ENCODE results near the gene SORCS1.

The SORCS1 gene

DNA sequence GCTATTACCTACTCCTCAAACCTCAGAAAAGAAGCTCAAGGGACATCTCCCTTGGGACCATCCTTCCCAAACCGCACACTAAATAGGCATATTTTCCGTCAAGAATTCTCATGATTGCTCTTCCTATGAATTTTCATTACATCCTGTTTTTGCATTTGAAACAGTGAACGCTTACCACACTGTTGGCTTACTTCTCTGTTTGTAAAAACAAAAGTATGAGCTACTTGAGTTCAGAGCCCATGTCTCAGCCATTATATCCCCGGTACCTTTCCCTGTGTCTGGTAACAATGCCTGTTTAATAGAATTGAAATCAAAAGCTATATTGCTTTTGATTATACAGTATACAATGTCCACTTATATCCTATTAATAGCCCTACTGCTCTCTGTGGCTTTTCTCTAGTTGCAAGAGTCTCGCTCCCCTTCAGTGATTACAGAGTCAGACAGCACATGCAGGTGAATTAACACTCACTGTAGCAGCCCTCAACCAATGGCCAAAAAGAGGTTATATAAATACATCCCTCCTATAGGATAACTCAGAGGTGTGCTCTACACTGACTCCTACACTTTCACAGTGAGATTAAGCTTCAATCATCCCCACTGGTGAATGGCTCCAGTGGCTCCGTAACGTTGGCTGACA lies 264.4 kb downstream of the SORCS1 start:
- DNase-seq = no peak

DNA sequence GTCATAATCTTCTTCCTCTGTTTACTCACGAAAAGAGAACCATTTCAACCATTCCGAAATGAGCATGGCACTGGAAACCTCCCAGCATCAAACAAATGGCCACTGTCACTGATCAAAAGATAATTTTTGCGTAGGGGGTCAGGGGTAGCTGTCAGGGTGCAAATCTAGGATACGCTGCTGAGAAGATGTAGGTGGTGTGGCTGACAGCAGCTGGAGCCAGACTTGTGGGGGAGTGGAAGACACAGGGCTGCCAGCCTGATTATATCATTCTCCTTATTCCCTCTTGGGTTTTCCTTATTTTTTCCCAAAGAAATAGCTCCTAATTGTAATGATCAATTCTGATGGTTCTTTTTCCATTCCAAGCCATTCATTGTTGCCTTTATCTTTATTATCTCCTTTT lies 266.1 kb downstream of the SORCS1 start:
- DNase-seq = peak in 4 of 58 donors; percentile 3 to 35 (median 12)

GRCh38 chr10:106897719-106898118 lies 266.8 kb downstream of the SORCS1 start:
- no peak for DNase-seq

GRCh38 chr10:106894692-106895091 lies 269.8 kb downstream of the SORCS1 start:
- DNase-seq = no peak

- no peak for DNase-seq
Observed at GRCh38 chr10:106877574-106877973, 286.9 kb downstream of the SORCS1 start.

GRCh38 chr10:106874604-106874889 lies 290.0 kb downstream of the SORCS1 start:
- no peak for DNase-seq

DNA sequence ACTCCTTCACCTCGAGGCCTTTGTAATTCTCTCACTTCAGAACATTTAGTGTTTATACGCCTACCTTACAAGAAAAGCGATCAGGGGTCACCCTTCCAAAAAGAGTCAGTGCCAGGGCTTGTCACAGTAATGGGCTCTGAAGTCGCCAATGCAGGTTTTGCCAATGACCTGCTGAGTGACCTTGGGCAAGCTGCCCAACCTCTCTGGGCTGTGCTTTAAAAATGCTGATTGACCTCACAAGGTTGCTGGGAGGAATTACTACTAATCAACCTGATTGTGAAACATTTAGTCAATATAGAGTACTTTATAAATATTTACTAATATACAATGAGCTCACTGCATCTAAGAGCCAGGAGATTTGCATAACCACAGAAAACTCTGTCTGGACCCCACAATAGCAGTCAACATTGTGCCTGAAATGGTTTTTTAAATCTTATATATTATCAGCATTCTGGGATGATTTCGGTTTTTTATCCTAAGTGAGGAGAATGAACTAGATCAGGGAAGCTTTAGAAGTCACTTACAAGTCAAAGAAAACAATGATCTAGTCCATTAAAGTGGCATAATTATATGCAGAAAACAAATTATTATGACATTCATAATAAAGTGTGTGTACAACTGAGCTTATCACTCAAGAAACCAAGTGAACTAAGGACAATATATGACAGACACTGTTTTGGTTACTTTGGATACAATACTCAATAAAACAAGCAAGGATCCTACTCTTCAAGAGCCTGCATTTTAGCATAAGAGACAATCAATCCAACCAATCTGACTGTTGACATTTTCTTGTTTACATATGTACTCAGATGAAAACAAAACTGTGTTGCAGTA lies 290.5 kb downstream of the SORCS1 start:
- DNase-seq = no peak

GRCh38 chr10:106872176-106872575 lies 292.3 kb downstream of the SORCS1 start:
- DNase-seq = no peak

- DNase-seq = no peak
Observed at GRCh38 chr10:106866244-106866845, 298.2 kb downstream of the SORCS1 start.

GRCh38 chr10:106864031-106864430 lies 300.5 kb downstream of the SORCS1 start:
- DNase-seq = no peak

DNA sequence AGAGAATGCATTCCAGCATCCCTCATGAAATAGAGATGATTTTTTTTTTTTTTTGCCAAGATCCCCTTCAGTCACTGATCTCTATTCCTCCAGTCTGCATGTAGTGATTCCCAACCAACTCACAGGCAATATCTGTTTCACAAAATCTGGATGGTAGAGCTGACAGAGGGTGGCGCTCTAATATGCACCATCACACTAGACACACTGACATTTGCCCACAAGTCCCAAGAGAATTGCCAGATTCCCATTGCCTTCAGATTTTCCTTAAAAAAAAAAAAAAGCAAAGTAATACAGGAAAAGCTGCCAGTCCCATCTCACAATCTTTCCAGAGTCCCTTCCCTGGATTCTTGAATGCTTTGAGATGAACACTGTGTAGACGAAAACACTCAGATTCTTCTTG lies 301.0 kb downstream of the SORCS1 start:
- DNase-seq = no peak

- no peak for DNase-seq
Observed at GRCh38 chr10:106859892-106860652, 304.4 kb downstream of the SORCS1 start.

DNA sequence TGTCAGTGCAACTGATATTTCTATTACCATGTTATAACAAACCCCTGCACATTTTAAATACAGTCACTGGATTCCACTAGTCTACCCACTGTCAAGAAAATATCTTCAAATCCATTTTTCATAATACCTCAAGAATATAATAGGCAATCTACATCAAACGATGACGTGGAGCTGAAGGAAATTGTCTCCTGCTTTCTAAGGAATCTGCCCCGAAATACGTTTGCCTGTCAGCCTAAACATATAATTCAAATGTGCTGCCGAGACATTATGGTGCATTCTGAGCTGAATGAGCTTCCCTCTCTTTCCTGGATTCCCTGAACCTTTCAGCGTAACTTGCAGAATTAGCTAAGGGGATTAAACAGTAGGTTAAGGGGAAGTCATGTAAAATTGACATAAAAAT lies 306.8 kb downstream of the SORCS1 start:
- no peak for DNase-seq

DNA sequence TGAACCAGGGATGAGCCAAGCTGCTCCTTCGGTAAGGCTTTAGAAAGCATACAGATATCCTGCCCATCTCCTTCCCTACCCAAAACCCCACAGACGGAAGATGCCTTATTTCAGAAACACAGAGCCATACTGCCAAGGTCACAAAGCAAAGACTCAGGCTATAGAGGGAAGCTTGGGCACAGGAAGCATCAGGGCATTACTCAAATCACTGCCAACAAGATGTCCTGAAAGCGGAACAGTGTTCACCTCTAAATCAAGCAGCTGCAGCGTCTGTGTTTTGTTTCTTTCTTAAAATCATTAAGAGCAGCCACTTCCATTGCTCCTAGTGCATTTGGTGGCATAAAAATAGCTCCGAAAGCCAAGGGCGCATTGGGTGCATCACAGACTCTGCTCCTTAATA lies 307.3 kb downstream of the SORCS1 start:
- DNase-seq = peak in 1 of 58 donors; percentile 16

DNA sequence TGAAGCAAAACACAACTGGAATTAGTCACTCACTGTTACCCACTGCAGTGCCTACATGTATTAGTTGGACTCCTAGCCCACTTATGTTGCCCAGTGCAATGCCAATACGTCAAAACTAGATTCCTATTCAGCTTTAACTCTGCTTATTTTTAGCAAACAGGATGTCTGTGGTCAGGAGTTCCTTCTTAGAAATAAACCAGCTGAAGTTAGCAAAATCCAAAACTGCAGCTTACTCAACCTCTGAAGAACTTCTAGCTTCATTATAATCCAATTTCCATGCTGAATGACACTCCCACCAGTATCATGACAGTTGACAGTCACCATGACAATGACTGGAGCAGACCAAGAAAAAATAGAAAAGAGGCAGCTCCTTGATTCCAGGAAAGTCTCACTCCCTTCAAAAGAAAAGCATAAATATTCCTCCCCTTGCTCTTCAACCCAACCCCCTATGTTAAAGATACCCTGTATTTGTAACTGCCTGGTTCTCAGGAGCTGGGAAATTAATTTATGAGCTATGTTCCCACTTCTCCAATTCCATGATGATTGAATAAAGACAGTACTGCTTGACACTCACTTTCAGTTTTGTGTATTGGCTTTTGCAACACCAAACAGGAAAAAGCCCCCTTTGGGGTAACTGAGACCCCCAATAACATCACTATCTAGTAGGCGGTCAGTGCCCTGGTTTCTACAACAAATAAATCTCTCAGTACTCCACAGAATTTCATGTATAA lies 327.4 kb downstream of the SORCS1 start:
- peak in 1 of 58 donors; percentile 46 for DNase-seq

DNA sequence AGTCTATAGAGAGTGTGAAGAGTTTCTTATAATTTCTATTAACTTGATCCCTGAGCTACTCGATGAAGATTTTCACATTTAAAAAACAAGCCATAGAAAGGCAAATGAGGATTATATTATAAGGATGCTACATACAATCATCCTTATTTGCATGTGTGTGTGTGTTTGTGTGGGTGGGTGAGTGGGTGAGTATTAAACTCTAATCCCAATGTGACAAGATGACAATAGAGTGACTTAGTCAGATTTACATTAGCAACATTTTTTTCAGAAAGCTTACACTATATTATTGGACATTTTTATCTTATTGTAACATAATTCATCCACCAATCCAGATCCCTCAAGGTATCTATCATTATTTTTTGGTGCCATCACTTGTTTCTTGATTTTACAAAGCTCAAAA lies 331.7 kb downstream of the SORCS1 start:
- no peak for DNase-seq

DNA sequence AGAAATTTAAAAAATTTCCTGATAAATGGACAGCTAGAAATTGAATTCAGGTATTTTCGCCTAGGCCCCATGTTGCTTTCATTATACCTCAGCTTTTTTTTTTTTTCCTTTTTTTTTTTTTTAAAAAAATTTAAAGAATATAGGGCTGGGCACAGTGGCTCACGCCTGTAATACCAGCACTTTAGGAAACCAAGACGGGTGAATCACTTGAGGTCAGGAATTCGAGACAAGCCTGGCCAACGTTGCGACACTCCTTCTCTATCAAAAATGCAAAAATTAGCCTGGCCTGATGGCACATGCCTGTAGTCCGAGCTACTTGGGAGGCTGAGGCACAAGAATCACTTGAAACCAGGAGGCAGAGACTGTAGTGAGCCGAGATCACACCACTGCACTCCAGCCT lies 334.0 kb downstream of the SORCS1 start:
- DNase-seq = no peak

DNA sequence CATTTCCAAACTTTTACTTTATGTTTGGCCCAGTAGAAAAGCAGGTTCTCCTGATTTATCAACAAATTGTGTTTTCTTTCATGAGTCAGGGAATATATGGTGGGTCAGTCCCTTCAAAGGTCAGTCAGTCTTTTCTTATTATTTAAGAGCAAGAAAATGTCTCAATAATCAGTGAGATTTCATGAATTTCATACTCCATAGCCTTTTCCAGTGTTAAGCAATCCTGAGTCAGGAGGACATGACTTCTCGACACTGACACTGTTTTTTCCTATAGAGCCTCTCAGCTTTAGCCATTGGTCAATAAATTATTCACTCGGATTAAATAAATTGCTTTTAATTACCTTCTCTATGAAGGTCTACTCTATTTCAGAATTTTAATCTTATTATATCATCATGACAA lies 334.5 kb downstream of the SORCS1 start:
- no peak for DNase-seq

GRCh38 chr10:106826716-106827115 lies 337.8 kb downstream of the SORCS1 start:
- no peak for DNase-seq

GRCh38 chr10:106825576-106826364 lies 338.7 kb downstream of the SORCS1 start:
- DNase-seq = peak in 1 of 58 donors; percentile 6
